GM12878 (cell line): ENCODE measurements around the gene SNX32. TPM values are rescaled to one million over a fixed set of nuclear protein-coding genes. Genes with fewer than 3 reads are reported as not detected.

Source experiments
- BACH1 ChIP-seq: fragments of 450-650 bp; IDR thresholded peaks from 2 replicates; pipeline ENCODE4 v1.6.1; 2017; ENCODE audit warnings: mild to moderate bottlenecking, borderline replicate concordance
- BCL11A ChIP-seq: IDR thresholded peaks from 2 replicates; pipeline ENCODE4 v1.6.1; 2011; ENCODE audit warnings: low read depth, low read length
- CBFB ChIP-seq: IDR thresholded peaks from 2 replicates; pipeline ENCODE4 v1.6.1; 2016; ENCODE audit warnings: antibody characterized with exemption, low read depth
- FOXK2 ChIP-seq: fragments of 450-650 bp; IDR thresholded peaks from 2 replicates; pipeline ENCODE4 v1.6.1; 2017; ENCODE audit warnings: mild to moderate bottlenecking, moderate library complexity
- GATAD2B ChIP-seq: fragments of 450-650 bp; conservative IDR thresholded peaks from 2 replicates; pipeline ENCODE4 v1.6.1; 2017; ENCODE audit warnings: low read depth, mild to moderate bottlenecking, moderate library complexity
- HDAC6 ChIP-seq: fragments of 200-600 bp; sonication (generic); IDR thresholded peaks from one replicate; pipeline ENCODE4 v1.8.0; 2017; ENCODE audit warnings: antibody characterized with exemption; ENCODE audit not compliant: unreplicated experiment
- MEF2A ChIP-seq: IDR thresholded peaks from 2 replicates; pipeline ENCODE4 v1.6.1; 2011; ENCODE audit warnings: low read depth, mild to moderate bottlenecking, low read length, moderate library complexity; ENCODE audit not compliant: insufficient read depth
- MXI1 ChIP-seq: fragments of 150-350 bp; IDR thresholded peaks from 2 replicates; pipeline ENCODE4 v1.6.1; 2011; ENCODE audit warnings: low read depth, mild to moderate bottlenecking, inconsistent platforms, low read length, improper control_type of control experiment
- NFXL1 ChIP-seq: fragments of 450-650 bp; IDR thresholded peaks from 2 replicates; pipeline ENCODE4 v1.6.1; 2017; ENCODE audit warnings: antibody characterized with exemption, mild to moderate bottlenecking, borderline replicate concordance
- PAX5 ChIP-seq: IDR thresholded peaks from 2 replicates; pipeline ENCODE4 v1.6.1; 2011; ENCODE audit warnings: low read depth, low read length, borderline replicate concordance
- PML ChIP-seq: IDR thresholded peaks from 2 replicates; pipeline ENCODE4 v1.6.1; 2012; ENCODE audit warnings: low read length, inconsistent platforms
- RAD21 ChIP-seq: IDR thresholded peaks from 2 replicates; pipeline ENCODE4 v1.6.1; 2011; ENCODE audit warnings: mild to moderate bottlenecking, low read depth, low read length, moderate library complexity; ENCODE audit not compliant: insufficient read depth
- RELA ChIP-seq: fragments of 450-650 bp; IDR thresholded peaks from 2 replicates; pipeline ENCODE4 v1.8.0; 2014; ENCODE audit warnings: borderline replicate concordance; ENCODE audit not compliant: partially characterized antibody
- SMAD5 ChIP-seq: IDR thresholded peaks from 2 replicates; pipeline ENCODE4 v1.6.1; 2016; ENCODE audit warnings: antibody characterized with exemption, low read depth
- SMARCA5 ChIP-seq: fragments of 450-650 bp; IDR thresholded peaks from 2 replicates; pipeline ENCODE4 v1.6.1; 2017; ENCODE audit warnings: mild to moderate bottlenecking
- SP1 ChIP-seq: IDR thresholded peaks from one replicate; pipeline ENCODE4 v1.6.1; 2011; ENCODE audit warnings: low read depth, low read length
- SRF ChIP-seq, 2 experiments: IDR thresholded peaks; 2 replicates each; pipeline ENCODE4 v1.6.1; 2011; ENCODE audit warnings: low read depth in 2 of 2, low read length in 2 of 2, mild to moderate bottlenecking in 1 of 2, moderate library complexity in 1 of 2
- TCF12 ChIP-seq: IDR thresholded peaks from 2 replicates; pipeline ENCODE4 v1.6.1; 2011; ENCODE audit warnings: low read depth, mild to moderate bottlenecking, low read length
- ZNF622 ChIP-seq: fragments of 450-650 bp; IDR thresholded peaks from 2 replicates; pipeline ENCODE4 v1.6.1; 2017; ENCODE audit warnings: mild to moderate bottlenecking, inconsistent platforms
- ZSCAN29 ChIP-seq: fragments of 450-650 bp; IDR thresholded peaks from 2 replicates; pipeline ENCODE4 v1.6.1; 2017; ENCODE audit warnings: mild to moderate bottlenecking, moderate library complexity
- ZZZ3 ChIP-seq: IDR thresholded peaks from 2 replicates; pipeline ENCODE4 v1.6.1; 2011; ENCODE audit warnings: low read depth; ENCODE audit not compliant: control insufficient read depth, insufficient read length
- polyA plus RNA-seq, 11 experiments: library from polyadenylated mRNA; depleted of rRNA in 4 of 11; unstranded in 6 of 11; stranded (reverse) in 5 of 11; fragments of >200 nt; fragmentation: Nextera tagmentation in 4 of 11; fragmentation: Illumina TruSeq in 1 of 11; extraction: Ambion mirVana in 4 of 11; extraction: Trizol in 1 of 11; gene quantifications; 1 replicate in 1 of 11; 2 replicates in 10 of 11; pipeline versions ENCODE4 v1.2.1 to v1.2.3, GENCODE V29; 2011 to 2016; ENCODE audit warnings: inconsistent platforms in 2 of 11, missing spikeins in 2 of 11, low read depth in 1 of 11
- total RNA-seq, 4 experiments: library from RNA; depleted of rRNA in 3 of 4; stranded (reverse); fragments of >200 nt in 3 of 4; fragmentation: Illumina TruSeq in 1 of 4; extraction: Trizol in 1 of 4; gene quantifications; 2 replicates each; pipeline versions ENCODE4 v1.2.1 to v1.2.3, GENCODE V29; 2013 to 2021
- TF ChIP-seq, protein P1 (sequence below): IDR thresholded peaks from 2 replicates; pipeline ENCODE4 v1.6.1; 2012; ENCODE audit warnings: mild to moderate bottlenecking, low read depth, low read length
- TF ChIP-seq, protein P2 (sequence below): IDR thresholded peaks from 2 replicates; pipeline ENCODE4 v1.6.1; 2011; ENCODE audit warnings: mild to moderate bottlenecking, low read depth, low read length, moderate library complexity; ENCODE audit not compliant: insufficient replicate concordance
- TF ChIP-seq, protein P3 (sequence below): fragments of 450-650 bp; IDR thresholded peaks from 2 replicates; pipeline ENCODE4 v1.6.1; 2018; ENCODE audit warnings: borderline replicate concordance, mild to moderate bottlenecking; ENCODE audit not compliant: partially characterized antibody
- TF ChIP-seq, protein P4 (sequence below): fragments of 450-650 bp; IDR thresholded peaks from 2 replicates; pipeline ENCODE4 v1.6.1; 2017; ENCODE audit warnings: mild to moderate bottlenecking

Gene SNX32
- total and polyA plus RNA-seq, 10 of the 15 experiments (the other 5 are each of a cell fraction or from before 2014, with no cell fraction given): 0.04 to 1.5 (median 0.11) TPM; not detected in 1

DNA sequence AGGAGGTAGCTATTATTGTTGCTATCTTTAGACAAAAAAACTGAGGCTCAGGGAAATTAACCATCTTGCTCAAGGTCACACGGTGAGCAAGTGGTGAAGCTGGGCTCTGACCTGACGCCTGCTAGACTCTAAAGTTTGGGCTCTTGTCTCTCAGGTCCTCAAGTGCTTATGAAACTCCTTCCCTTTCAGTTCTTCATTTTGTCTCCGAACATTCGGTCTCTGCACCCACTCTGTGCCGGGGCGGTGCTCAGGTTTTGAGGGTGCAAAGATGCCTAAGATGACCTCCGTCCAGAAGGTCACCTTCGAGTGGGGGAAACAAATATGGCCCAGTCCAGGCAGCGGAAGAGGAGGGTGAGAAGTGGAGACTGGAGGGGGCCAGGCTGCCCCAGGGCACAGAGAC, 30.9 kb upstream of the SNX32 start (continued):
- TF ChIP-seq MEF2A: 0 out of 2 replicates have a peak, but pooled peaks have one; percentile 32
- no peak for TF ChIP-seq BCL11A
- TF ChIP-seq, protein P1, sequence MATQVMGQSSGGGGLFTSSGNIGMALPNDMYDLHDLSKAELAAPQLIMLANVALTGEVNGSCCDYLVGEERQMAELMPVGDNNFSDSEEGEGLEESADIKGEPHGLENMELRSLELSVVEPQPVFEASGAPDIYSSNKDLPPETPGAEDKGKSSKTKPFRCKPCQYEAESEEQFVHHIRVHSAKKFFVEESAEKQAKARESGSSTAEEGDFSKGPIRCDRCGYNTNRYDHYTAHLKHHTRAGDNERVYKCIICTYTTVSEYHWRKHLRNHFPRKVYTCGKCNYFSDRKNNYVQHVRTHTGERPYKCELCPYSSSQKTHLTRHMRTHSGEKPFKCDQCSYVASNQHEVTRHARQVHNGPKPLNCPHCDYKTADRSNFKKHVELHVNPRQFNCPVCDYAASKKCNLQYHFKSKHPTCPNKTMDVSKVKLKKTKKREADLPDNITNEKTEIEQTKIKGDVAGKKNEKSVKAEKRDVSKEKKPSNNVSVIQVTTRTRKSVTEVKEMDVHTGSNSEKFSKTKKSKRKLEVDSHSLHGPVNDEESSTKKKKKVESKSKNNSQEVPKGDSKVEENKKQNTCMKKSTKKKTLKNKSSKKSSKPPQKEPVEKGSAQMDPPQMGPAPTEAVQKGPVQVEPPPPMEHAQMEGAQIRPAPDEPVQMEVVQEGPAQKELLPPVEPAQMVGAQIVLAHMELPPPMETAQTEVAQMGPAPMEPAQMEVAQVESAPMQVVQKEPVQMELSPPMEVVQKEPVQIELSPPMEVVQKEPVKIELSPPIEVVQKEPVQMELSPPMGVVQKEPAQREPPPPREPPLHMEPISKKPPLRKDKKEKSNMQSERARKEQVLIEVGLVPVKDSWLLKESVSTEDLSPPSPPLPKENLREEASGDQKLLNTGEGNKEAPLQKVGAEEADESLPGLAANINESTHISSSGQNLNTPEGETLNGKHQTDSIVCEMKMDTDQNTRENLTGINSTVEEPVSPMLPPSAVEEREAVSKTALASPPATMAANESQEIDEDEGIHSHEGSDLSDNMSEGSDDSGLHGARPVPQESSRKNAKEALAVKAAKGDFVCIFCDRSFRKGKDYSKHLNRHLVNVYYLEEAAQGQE: no peak
- no peak for TF ChIP-seq ZNF622
- TF ChIP-seq, protein P2, sequence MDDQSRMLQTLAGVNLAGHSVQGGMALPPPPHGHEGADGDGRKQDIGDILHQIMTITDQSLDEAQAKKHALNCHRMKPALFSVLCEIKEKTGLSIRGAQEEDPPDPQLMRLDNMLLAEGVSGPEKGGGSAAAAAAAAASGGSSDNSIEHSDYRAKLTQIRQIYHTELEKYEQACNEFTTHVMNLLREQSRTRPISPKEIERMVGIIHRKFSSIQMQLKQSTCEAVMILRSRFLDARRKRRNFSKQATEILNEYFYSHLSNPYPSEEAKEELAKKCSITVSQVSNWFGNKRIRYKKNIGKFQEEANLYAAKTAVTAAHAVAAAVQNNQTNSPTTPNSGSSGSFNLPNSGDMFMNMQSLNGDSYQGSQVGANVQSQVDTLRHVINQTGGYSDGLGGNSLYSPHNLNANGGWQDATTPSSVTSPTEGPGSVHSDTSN: no peak
- TF ChIP-seq ZZZ3: no peak
- TF ChIP-seq CBFB: no peak
- TF ChIP-seq, protein P3, sequence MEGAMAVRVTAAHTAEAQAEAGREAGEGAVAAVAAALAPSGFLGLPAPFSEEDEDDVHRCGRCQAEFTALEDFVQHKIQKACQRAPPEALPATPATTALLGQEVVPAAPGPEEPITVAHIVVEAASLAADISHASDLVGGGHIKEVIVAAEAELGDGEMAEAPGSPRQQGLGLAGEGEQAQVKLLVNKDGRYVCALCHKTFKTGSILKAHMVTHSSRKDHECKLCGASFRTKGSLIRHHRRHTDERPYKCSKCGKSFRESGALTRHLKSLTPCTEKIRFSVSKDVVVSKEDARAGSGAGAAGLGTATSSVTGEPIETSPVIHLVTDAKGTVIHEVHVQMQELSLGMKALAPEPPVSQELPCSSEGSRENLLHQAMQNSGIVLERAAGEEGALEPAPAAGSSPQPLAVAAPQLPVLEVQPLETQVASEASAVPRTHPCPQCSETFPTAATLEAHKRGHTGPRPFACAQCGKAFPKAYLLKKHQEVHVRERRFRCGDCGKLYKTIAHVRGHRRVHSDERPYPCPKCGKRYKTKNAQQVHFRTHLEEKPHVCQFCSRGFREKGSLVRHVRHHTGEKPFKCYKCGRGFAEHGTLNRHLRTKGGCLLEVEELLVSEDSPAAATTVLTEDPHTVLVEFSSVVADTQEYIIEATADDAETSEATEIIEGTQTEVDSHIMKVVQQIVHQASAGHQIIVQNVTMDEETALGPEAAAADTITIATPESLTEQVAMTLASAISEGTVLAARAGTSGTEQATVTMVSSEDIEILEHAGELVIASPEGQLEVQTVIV: no peak
- TF ChIP-seq, protein P4, sequence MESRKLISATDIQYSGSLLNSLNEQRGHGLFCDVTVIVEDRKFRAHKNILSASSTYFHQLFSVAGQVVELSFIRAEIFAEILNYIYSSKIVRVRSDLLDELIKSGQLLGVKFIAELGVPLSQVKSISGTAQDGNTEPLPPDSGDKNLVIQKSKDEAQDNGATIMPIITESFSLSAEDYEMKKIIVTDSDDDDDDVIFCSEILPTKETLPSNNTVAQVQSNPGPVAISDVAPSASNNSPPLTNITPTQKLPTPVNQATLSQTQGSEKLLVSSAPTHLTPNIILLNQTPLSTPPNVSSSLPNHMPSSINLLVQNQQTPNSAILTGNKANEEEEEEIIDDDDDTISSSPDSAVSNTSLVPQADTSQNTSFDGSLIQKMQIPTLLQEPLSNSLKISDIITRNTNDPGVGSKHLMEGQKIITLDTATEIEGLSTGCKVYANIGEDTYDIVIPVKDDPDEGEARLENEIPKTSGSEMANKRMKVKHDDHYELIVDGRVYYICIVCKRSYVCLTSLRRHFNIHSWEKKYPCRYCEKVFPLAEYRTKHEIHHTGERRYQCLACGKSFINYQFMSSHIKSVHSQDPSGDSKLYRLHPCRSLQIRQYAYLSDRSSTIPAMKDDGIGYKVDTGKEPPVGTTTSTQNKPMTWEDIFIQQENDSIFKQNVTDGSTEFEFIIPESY: no peak
- TF ChIP-seq GATAD2B: peak; percentile 67; the same call in 1 of the 2 replicates
- 0 out of 4 replicates have a peak, but pooled peaks of 1 of the 2 experiments have one; percentile 17 for TF ChIP-seq SRF (IDR thresholded peaks at IDR 0.05; ENCODE audit: low read depth in 2 of 2, low read length in 2 of 2)
- no peak for TF ChIP-seq NFXL1
- TF ChIP-seq BACH1: peak; percentile 29; the same call in 1 of the 2 replicates
- TF ChIP-seq SMARCA5: no peak
- no peak for TF ChIP-seq RAD21
- TF ChIP-seq ZSCAN29: no peak
- no peak for TF ChIP-seq PAX5
- TF ChIP-seq RELA: no peak
- TF ChIP-seq MXI1: no peak
- no peak for TF ChIP-seq TCF12
- no peak for TF ChIP-seq FOXK2
- TF ChIP-seq SP1: no peak
- no peak for TF ChIP-seq SMAD5
- no peak for TF ChIP-seq PML
- TF ChIP-seq HDAC6: no peak
